LNCAP (cell line): ENCODE results near the gene PDZD4.

Experiments used
- TF ChIP-seq, protein P1 (sequence below): fragments of 450-650 bp; IDR thresholded peaks from 2 replicates; pipeline ENCODE4 v1.5.1; 2017; ENCODE audit warnings: mild to moderate bottlenecking

Gene PDZD4

DNA sequence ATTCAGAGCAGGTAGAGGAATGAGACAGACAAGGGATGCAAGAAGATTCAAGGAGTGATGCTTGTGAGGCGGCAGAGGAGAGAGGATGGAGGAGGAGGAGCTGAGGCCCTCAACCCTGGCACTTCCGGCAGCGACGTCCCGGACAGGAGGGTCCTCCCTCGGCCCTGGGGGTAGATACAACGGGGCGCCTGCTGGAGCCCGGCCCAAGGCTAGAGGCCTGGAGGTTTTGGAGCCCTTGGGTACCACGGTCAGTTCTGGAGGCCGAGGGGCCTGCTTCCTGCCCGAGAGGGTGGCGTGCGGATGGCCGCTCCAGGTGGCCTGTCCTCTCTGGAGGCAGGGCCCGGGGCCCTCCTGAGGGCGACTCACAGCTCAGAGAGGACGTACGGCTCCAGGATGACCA lies 22.4 kb downstream of the PDZD4 start:
- TF ChIP-seq, protein P1, sequence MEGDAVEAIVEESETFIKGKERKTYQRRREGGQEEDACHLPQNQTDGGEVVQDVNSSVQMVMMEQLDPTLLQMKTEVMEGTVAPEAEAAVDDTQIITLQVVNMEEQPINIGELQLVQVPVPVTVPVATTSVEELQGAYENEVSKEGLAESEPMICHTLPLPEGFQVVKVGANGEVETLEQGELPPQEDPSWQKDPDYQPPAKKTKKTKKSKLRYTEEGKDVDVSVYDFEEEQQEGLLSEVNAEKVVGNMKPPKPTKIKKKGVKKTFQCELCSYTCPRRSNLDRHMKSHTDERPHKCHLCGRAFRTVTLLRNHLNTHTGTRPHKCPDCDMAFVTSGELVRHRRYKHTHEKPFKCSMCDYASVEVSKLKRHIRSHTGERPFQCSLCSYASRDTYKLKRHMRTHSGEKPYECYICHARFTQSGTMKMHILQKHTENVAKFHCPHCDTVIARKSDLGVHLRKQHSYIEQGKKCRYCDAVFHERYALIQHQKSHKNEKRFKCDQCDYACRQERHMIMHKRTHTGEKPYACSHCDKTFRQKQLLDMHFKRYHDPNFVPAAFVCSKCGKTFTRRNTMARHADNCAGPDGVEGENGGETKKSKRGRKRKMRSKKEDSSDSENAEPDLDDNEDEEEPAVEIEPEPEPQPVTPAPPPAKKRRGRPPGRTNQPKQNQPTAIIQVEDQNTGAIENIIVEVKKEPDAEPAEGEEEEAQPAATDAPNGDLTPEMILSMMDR: no peak

DNA sequence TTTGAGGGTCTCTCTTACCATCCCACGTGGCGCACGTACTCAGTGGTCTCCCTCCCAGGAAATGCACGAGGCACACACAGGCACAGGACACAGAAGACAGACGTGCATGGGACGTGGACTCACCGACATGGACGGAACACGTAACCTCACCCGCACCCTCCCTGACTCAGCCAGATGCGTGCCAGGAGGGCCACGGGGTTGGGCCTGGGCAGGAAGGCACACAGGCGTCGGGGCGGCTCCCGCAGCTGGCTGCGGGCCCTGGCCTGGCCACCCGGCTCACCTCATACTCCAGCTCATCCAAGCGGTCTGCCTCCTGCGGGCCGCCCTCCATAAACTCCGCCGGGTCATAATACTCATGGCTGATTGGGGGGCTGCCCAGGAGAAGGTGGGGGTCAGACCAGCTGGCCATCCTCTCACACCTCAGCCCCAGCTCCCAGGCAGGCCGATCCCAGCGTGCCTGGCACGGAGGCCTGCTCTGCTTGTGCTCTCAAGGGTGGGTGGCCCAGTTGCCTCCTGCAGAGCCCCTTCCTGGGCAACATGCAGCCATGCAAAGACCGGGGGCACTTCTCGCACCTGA lies 23.3 kb downstream of the PDZD4 start:
- TF ChIP-seq, protein P1: no peak

DNA sequence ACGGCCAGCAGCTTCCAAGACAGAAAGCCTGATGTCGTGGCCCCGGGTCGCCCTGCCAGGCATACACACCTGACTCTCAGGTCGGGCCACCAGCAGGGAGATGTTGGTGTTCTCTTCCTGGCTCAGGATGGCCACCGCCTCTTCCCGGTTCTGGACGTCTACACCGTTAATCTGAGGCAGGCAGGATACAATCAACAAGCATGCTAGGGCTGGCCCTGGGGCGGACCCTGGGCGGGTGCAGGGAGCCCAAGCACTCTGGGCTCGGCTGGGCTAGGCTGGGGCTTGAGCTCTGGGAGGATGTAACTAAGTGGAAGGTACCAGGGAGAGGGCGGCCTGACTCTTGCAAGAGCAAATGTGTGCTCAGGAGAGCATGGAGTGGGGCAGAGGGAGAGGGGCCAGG lies 24.9 kb downstream of the PDZD4 start:
- TF ChIP-seq, protein P1: no peak

DNA sequence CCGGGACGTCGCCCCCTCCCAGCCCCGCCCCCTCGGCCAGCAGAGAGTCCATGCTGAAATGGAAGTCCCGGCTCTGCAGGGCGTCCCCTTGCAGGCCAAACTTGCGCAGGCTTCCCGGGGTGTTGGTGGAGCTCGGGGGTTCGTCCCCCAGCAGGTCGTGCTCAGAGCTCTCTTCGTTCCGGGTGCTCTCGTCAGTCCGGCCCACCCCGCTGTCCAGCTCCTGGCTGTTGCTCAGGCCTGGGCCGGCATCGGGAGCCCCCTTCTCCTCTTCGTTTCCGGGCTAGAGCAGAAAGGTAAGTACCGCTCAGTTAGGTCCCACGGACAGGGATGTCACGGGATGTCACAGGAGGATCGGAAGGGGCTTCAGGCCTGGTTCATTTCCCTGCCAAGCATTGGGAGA lies 25.7 kb downstream of the PDZD4 start:
- TF ChIP-seq, protein P1: no peak

DNA sequence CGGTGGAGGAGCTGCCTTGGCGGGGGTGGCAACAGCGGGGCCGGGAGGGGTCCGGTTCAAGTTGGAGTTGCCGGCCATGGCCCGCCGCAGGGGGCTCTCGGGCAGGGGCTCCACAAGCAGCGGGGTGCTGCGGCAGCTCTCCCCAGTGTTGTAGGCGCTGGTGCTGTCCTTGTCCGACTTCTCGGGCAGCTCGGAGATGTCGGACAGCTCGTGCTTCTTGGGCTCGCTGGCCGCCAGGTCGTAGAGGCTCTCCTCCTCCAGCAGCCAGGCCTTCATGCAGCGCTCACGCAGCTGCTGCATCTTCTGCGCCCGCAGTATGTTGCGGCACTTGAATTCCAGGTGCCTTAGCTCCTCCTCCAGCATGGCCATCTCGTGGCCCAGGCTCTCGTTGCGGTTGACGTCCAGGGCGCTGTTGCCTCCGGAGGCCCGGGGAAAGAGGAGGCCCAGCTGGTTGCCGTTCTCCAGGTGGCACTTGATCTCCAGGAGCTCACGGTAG lies 26.2 kb downstream of the PDZD4 start:
- TF ChIP-seq, protein P1: no peak

DNA sequence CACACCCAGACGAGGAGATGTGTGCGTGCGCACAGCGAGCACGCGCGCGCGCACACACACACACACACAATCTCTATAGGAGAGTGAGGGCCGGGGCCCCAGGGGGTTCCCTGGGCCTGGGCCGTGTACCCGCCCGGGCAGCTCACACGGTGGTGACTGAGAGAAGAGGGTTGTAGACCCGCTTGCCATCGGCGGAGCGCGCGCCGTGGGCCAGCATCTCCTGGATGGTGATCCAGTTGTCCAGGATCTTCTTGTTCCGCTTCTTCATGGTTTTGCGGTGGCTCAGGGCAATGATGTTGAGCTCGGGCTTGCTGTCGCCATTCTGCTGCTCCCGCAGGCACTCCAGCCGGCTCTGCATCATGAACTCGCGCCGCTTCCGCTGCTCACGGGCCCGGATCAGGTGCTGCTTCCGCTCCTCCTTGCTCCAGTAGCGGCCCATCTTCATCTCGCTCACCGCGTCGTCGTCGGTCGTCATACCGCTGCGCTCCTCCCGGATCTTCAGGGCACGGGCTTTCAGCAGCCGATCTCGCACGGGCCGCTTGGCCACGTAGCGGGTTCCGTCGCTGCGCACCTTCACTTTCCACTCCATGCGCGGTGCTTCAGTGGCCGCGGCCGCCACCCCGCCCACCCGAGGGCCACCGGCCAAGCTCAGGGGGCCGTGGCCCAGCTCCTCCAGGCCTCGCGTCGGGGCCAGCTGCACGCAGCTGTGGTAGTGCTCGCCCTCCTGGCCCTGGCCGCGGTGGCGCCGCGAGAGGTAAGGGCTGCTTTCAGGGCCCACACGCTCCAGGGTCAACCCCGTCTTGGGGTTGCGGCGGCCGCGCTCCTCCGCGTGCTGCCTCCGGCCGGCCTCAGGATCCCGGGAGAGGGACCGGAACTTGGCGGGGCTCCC lies 26.9 kb downstream of the PDZD4 start:
- TF ChIP-seq, protein P1: no peak

DNA sequence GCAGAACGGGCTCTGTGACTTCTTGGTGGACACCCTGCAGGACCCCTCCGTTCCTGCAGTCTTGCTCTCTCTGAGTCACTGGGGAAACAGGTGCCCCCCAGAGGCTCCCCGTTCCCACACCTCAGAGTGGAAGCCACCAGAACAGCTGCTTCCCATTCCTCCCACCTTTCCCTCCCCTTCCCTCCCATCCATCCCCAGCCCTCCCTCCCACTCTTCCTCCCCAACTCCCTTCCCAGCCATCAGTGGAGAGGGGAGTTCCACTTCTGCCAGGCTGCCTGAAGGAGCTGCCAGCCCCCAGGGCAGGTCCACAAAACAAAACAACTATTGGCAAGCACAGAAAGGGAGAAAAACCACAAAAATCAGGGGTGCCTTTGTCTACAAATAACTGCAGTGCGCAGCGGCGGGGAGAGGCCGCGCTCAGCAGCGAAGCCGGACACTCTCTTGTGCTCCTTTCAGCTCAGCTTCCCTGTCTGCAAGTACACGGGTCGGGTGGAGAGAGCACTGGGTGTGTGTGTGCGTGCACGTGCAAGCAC lies 27.8 kb downstream of the PDZD4 start:
- TF ChIP-seq, protein P1: no peak
